Central memory CD8-positive, alpha-beta T cell (primary cell): ENCODE results near the gene CTDNEP1.

ENCODE experiments used
- ATAC-seq: fragments of 150-1000 bp; cut with Tn5 transposase; replicated peaks from 2 replicates; pipeline ENCODE4 v1.10.0; 2022; ENCODE audit warnings: mild to moderate bottlenecking, moderate FRiP score, moderate number of reproducible peaks; ENCODE audit not compliant: poor library complexity, severe bottlenecking; ENCODE audit errors: extremely low read depth
- DNase-seq, 2 donors: peaks; one replicate each; pipeline ENCODE4 v3.0.0; 2021; ENCODE audit warnings: low spot score in 2 of 2
- H3K27ac Mint-ChIP-seq: one replicate; pipeline ENCODE4 v1.8.0; 2022; ENCODE audit warnings: low read depth, mild to moderate bottlenecking, moderate library complexity, mixed read lengths
- H3K27me3 Mint-ChIP-seq: one replicate; pipeline ENCODE4 v1.8.0; 2022; ENCODE audit warnings: mixed read lengths
- H3K36me3 Mint-ChIP-seq: one replicate; pipeline ENCODE4 v1.8.0; 2022; ENCODE audit warnings: mild to moderate bottlenecking, moderate library complexity, mixed read lengths; ENCODE audit not compliant: insufficient read depth
- H3K4me1 Mint-ChIP-seq: one replicate; pipeline ENCODE4 v1.8.0; 2022; ENCODE audit warnings: mixed read lengths
- H3K4me3 Mint-ChIP-seq: one replicate; pipeline ENCODE4 v1.8.0; 2022; ENCODE audit warnings: mild to moderate bottlenecking, moderate library complexity, mixed read lengths
- H3K9me3 Mint-ChIP-seq: one replicate; pipeline ENCODE4 v1.8.0; 2022; ENCODE audit warnings: mixed read lengths

The CTDNEP1 gene

DNA sequence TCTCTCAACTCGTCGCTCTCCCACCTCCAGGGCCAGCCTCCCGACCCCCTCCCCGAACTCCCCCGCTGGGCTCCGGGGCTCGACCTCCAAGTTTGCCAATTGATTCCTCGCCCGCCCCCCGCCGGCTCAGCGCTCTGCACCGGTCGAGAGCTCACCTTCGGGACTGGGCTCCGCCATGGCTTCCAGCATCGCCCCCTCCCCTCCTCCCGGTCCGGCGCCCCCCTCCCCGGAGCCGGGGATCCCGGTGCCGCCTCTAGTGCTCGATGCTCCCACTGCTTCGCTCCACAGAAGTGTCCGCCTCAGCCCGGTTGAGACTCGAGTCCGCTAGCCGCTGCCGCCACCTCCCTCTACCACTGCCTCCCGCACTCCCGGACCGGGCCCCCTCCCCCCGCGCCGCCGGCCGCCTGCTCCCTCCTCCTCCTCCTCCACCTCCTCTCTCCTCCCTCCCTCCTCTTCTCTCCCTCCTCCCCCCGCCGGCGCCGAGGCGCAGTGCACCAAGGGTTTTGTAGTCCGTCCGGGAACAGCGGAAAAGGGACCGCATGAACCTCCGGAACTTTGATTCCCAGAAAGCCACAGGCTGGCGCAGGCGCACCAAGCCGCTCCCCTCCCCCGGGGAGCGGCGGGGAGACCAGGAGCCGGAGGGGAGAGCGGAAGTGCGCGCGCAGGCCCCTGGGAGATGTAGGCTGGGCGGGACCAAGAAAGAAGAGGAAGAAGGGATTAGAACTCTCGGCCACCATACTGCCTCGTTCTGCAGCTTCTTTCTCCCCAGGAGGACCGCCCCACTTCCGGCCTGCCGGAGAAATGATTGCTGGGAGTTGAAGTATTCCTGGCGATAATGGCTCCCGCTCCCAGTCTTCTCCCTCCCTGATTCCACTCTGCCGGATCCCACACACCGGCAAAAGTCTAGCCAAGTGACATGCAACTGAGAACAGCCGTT, 12.2 kb downstream of the CTDNEP1 start, which contains the start of gene PHF23:
Gene PHF23 (minus strand): TSS at position 367 of the 937 bp plus-strand sequence. CDS start 178 bp downstream, at position 189.
- Mint-ChIP-seq H3K36me3 (peaks cover 46% of the 10 kb centered on the region), H3K4me3 (peak within 1 kb of the TSS; percentile 98), H3K27ac (peak within 1 kb of the TSS; percentile 92), H3K4me1 (peaks cover 67% of the 10 kb centered on the region), H3K9me3 (no peaks in the 10 kb centered on the region), H3K27me3 (no peaks in the 10 kb centered on the region)
- peak; percentile 84 to 89 for DNase-seq
- ATAC-seq, result peak; percentile 67

DNA sequence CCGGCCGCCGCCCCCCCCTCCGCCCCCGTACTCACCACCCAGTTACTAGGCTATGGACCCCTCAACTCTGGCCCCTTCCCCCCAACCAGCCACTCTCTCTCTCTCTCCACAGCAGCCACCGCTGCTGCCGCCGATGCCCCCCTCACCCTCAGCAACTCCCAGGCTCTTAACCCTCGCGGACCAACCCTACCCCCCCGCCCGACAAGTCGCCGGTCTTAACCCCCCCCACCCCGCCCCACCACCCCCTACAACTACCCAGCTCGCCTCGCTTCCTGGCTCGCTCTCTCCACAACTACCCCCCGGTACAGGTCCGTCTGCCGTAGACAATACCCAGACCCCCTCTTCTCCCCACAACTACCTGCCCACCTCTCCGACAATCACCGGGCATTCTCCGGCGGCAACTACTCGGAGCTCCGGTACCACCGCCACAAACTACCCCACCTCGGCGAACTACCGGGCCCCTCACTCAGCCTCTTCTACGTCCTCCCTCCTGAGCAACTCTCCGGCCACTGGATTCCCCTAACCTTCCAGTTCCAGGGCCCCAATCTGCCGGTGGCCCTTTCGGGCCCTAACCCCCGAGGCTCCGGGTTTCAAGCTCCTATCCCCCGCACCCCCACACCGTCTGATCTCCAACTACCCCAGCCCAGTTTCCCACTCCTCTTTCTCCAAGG, 13.0 kb downstream of the CTDNEP1 start:
- DNase-seq, result no peak
- peaks cover 75% of the 10 kb centered on the region for H3K4me1 Mint-ChIP-seq
- peak overlapping the region; percentile 92 for H3K27ac Mint-ChIP-seq
- no peaks in the 10 kb centered on the region for H3K27me3 Mint-ChIP-seq
- no peak for ATAC-seq
- H3K36me3 Mint-ChIP-seq, result peaks cover 48% of the 10 kb centered on the region
- H3K4me3 Mint-ChIP-seq, result peak overlapping the region; percentile 98
- no peaks in the 10 kb centered on the region for H3K9me3 Mint-ChIP-seq

DNA sequence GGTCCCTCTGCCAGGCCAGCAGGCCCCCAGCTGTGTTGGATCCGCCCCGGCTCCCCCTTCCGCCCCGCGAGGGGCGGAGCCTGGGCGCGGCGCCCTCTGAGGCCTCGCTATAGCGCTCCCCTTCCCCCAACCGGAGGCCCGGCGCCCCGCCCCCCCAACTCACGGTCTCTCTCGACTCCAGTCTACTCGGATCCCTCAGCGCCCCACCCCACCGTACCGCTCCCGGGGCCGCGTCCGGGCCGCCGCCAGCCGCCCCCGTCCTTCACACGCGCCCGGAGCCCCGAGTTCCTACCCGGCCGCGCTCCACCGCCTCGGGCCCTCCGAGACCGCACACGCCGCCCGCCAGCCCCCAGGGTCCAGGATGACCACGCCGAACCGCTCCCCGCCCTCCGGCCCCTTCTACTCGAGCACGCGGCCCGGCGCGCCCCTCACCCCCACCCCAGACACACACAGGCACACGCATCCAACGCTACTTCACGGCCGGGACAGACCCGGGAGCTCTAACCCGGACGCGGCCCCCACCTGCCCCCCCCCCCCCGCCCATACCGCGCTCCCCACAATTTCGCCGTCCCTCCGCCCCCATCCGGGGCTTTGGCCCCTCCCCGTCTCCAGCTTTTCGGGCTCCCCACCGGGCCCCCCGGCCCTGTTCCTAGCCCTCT, 13.6 kb downstream of the CTDNEP1 start:
- no peaks in the 10 kb centered on the region for H3K27me3 Mint-ChIP-seq
- peaks cover 45% of the 10 kb centered on the region for H3K36me3 Mint-ChIP-seq
- no peaks in the 10 kb centered on the region for H3K9me3 Mint-ChIP-seq
- DNase-seq (peak; percentile 47 to 57), ATAC-seq (peak; percentile 4)
- H3K4me3 Mint-ChIP-seq, result peak overlapping the region; percentile 98
- peak overlapping the region; percentile 92 for H3K27ac Mint-ChIP-seq
- H3K4me1 Mint-ChIP-seq, result peaks cover 76% of the 10 kb centered on the region

DNA sequence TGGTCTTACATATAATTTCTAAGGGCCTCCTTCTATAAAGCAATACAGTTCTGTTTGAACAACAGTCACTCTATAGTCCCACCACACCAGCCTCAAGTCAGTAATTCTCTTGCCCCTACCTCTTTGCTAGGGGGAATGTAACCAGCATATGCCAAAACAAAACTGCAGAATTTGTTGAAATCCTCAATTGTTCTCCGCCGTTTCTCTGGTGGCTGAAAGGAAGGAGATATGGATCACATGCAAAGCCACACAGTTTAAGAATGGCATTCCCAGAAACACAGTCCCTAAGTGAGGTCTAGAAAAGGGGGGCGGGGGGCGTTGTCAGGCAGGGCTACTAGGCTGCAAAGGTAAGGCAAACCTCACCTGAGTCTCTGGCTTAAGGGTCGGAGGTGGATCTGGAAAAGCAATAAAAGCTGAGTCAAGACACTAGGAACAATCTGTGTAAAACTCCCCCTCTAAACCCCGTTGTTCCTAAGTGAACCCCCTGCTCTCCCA, 14.2 kb downstream of the CTDNEP1 start:
- Mint-ChIP-seq H3K9me3 (no peaks in the 10 kb centered on the region), H3K27ac (peak overlapping the region; percentile 92), H3K36me3 (peaks cover 41% of the 10 kb centered on the region), H3K4me1 (peaks cover 75% of the 10 kb centered on the region), H3K4me3 (peak overlapping the region; percentile 98), H3K27me3 (no peaks in the 10 kb centered on the region)
- DNase-seq (no peak), ATAC-seq (no peak)

DNA sequence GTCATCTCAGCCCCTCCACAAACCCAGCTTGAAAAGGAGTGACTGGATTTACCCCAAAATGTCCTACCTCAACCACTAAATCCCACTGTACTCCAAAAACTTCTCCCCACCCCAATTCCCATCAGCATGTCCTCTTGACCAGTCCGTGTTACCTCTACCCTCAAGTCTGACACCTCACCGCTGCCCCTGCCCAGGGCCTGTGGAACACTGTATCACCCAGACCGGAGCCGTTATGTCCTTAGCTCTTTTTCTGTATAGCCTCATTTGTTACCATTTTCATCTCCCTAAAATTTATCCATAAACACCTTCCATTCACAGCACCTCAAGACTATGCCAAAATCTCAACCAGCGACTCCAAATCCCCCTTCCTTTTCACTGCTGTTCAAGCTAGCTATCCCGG, 14.7 kb downstream of the CTDNEP1 start:
- H3K27me3 Mint-ChIP-seq, result no peaks in the 10 kb centered on the region
- no peak for DNase-seq
- peak overlapping the region; percentile 98 for H3K4me3 Mint-ChIP-seq
- peaks cover 36% of the 10 kb centered on the region for H3K36me3 Mint-ChIP-seq
- H3K27ac Mint-ChIP-seq, result no peak overlapping the region
- H3K4me1 Mint-ChIP-seq, result peaks cover 75% of the 10 kb centered on the region
- no peak for ATAC-seq
- H3K9me3 Mint-ChIP-seq, result no peaks in the 10 kb centered on the region

DNA sequence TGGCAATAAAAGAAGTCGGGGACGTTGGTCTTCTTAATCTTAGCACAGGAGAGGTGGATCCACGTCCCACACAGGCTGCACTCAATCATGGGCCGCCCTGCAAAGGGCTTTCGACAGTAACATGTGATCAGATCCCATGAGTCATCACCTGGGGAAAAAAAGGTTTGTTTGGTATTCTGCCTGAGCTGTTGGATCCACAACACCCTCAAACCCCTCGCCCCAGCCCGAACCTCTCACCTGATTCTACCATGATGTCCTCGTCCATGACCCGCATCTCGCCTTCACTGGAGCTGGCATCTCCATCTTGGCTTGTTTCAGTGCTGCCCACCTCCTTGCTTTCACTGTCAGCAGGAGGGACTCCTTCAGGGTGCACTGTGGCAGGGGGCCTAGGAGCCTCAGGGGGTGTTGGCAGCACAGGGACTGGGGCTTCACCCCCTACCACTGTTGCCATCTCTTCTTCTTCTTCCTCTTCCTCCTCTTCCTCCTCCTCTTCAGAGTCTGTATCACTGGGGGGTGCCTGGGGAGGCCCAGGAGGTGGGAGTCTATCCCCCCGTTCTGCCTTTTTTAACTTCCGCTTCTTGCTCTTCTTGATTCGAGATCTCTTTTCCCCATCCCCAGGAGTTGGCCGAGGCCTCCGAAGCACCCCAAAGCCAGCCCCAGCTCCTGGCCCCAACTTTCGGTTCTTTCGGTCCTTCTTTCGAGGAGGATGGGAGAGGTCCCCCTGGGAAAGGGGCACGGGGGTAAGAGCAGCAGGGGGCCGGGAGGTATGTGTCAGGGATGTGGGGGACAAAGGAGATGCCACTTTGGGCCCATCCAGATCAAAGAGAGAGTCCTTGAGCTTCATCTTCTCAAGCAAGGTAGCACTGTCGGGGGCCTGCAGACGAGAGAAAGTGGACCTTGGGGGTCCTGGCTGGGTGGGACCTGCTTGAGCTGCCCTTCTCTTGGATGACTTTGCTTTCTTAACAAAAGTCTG, 15.6 kb downstream of the CTDNEP1 start:
- no peak for ATAC-seq
- H3K4me1 Mint-ChIP-seq, result peaks cover 70% of the 10 kb centered on the region
- DNase-seq, result no peak

DNA sequence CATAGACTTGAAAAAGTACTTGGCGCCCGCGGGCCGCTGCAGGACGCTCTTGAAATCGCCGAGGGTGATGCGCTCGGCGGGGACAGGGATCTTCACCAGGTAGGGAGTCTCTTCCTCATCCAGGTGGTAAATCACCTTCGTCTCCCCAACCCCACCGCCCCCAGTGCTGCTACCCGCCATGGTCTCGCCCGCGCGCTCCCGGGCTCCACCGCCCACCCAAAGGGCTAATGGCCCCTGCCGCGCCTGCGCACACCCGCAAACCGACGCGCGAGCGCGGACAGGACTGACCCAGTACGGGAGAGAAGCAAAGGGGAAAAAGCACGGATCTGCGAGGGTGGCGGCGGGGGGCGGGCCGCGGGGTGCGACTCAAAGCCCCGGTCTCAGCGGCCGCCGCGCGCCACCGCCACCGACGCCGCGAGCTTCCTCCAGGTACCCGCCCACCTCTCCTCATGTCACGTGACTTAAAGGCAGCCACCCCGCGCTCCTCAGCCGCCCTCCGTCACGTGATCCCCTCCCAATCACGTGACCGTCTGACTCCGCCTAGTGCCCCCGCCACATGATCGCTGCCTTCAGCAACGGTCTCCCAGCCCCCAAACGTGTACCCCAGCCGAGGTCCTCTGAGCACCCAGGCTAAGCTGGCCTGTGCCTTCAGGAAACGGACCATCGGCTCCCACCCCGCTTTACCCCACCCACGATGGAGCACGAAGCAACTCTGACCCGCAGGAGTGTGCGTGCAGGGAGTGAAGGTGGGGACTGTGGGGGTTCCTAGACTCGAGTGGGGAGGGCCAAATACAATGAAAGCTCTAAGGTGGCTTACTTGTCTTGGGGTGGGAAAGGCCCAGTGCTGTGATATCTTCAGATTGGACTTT, 17.2 kb downstream of the CTDNEP1 start, which contains the start of gene DVL2:
Gene DVL2 (minus strand): TSS at position 435 of the 869 bp plus-strand sequence. CDS start 255 bp downstream, at position 180.
- H3K9me3 Mint-ChIP-seq, result no peaks in the 10 kb centered on the region
- DNase-seq (peak; percentile 88 to 89), ATAC-seq (peak; percentile 63)
- peak within 1 kb of the TSS; percentile 89 for H3K27ac Mint-ChIP-seq
- H3K36me3 Mint-ChIP-seq, result peaks cover 28% of the 10 kb centered on the region
- no peaks in the 10 kb centered on the region for H3K27me3 Mint-ChIP-seq
- H3K4me1 Mint-ChIP-seq, result peaks cover 59% of the 10 kb centered on the region
- peak within 1 kb of the TSS; percentile 88 for H3K4me3 Mint-ChIP-seq

More for the DNA sequence above, 15.6 kb downstream of the CTDNEP1 start:
- Mint-ChIP-seq H3K4me3 (peak overlapping the region; percentile 42), H3K9me3 (no peaks in the 10 kb centered on the region), H3K36me3 (peaks cover 34% of the 10 kb centered on the region), H3K27me3 (no peaks in the 10 kb centered on the region), H3K27ac (no peak overlapping the region)

DNA sequence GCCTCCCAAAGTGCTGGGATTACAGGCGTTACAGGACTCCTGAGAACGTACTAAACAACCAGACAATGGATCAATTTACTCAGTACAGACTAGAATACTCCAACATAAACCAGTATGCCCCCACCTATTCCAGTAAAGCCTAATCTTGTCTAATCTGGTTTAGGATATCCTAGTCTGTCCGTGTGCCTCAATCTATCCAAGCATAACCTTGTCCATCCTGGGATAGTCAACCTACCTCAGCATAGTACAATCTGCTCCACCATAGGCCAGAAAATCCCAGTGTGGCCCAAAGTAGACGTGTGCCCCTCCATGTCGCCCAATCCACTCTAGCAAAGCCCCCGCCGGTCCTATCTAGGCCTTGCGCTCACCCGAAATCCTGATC, 17.8 kb downstream of the CTDNEP1 start:
- H3K27me3 Mint-ChIP-seq, result no peaks in the 10 kb centered on the region
- peaks cover 25% of the 10 kb centered on the region for H3K36me3 Mint-ChIP-seq
- peak overlapping the region; percentile 89 for H3K27ac Mint-ChIP-seq
- peak overlapping the region; percentile 88 for H3K4me3 Mint-ChIP-seq
- peaks cover 59% of the 10 kb centered on the region for H3K4me1 Mint-ChIP-seq
- DNase-seq (no peak), ATAC-seq (no peak)
- H3K9me3 Mint-ChIP-seq, result no peaks in the 10 kb centered on the region

DNA sequence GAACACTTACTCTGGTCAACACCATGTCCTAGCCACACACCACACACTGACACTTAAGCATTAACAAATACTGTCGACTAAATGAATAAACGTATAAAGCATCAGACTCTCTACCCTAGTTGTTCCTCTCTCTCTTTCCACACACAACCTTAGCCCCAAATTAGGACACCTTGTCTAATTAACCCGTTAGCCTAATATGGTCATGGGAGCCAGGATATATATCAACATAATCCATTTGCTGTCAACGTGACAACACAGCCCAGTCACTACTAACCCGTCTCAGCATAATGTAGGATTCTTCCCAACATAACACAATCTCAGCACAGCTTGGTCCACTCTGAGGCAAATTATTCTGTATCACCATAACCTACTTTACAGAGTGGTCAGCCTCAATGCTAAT, 19.4 kb downstream of the CTDNEP1 start:
- ATAC-seq (no peak), DNase-seq (no peak)
- Mint-ChIP-seq H3K36me3 (peaks cover 26% of the 10 kb centered on the region), H3K27ac (no peak overlapping the region), H3K4me1 (peaks cover 54% of the 10 kb centered on the region), H3K4me3 (peak overlapping the region; percentile 88), H3K27me3 (no peaks in the 10 kb centered on the region), H3K9me3 (no peaks in the 10 kb centered on the region)

DNA sequence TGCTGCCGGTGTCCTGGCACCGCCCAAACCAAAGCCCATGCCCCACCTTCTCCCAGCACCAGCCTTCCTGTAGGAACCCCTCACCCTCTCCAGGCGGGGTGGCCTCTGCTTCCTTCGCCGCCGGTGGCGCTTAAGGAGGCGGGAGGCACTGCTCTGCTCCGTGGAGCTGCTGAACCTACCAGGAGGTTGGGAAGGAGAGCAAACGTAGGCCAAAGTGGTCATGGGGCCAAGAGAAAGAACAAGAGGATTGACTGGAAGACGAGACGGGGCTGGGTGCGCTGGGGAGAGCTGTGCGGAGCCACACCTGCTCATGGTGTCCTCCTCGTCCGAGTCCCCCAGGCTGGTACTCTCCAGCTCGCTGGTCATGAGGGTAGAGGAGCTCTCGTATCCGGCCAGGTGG, 22.0 kb downstream of the CTDNEP1 start:
- Mint-ChIP-seq H3K4me3 (no peak overlapping the region), H3K9me3 (no peaks in the 10 kb centered on the region), H3K4me1 (peaks cover 33% of the 10 kb centered on the region), H3K27ac (no peak overlapping the region), H3K36me3 (peaks cover 17% of the 10 kb centered on the region), H3K27me3 (no peaks in the 10 kb centered on the region)
- ATAC-seq (no peak), DNase-seq (no peak)

DNA sequence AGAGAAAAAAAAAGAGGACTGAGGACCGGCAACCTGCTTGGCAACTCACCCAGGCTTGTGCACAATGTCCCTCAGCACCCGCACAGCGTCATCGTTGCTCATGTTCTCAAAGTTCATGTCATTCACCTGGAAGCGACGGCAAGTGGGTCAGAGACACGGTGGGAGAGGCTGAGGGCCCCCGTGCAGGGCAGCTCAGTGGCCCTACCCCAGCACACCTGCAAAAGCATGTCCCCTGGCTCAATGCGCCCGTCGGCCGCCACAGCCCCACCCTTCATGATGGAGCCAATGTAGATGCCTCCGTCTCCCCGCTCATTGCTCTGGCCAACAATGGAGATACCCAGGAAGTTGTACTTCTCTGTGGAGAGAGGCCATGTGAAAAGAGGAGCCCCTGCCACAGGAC, 22.6 kb downstream of the CTDNEP1 start:
- DNase-seq (no peak), ATAC-seq (no peak)
- Mint-ChIP-seq H3K36me3 (peaks cover 13% of the 10 kb centered on the region), H3K9me3 (no peaks in the 10 kb centered on the region), H3K27me3 (no peaks in the 10 kb centered on the region), H3K4me3 (no peak overlapping the region), H3K4me1 (peaks cover 27% of the 10 kb centered on the region), H3K27ac (no peak overlapping the region)
